ENCODE measurements around the gene AGMO.

Gene AGMO

DNA sequence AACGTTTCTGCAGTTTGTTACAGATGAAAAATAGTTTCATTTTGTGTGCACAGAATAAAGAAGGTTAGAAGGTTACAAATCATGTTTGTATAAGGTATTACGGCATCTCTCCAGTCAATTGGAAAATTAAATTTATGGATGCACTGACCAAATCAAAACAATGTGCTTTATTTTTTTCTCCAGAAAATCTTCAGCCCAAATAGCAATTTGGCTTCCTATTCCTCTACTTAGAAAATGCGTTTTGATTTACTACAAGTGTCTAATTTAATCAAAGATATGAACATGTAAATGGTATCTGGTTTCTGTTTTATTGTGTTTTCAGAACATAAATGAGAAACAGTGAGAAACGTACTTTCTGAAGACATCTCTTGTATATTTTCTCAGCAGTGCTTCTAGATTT is 63.4 kb downstream of the AGMO start:
- DNase-seq, result no peak

DNA sequence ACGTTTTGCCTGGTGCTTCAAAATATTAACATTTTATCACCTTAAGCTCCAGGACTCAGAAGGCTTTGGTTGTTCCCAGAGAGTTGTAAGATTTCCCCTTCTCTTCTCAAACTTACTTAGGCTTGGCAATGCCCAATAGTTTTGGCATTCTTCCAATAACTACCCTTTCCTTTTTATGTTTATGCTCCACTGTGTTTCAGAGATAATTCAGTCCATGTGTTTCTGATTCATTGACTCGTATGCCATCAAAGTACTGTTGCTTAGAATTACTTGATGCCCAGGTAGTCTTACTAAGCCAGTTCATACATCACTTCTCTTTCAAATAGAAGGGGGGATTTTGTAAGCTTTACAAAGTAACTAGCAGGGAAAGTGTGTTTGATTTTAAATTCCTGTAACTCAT is 66.6 kb downstream of the AGMO start:
- no peak for DNase-seq

DNA sequence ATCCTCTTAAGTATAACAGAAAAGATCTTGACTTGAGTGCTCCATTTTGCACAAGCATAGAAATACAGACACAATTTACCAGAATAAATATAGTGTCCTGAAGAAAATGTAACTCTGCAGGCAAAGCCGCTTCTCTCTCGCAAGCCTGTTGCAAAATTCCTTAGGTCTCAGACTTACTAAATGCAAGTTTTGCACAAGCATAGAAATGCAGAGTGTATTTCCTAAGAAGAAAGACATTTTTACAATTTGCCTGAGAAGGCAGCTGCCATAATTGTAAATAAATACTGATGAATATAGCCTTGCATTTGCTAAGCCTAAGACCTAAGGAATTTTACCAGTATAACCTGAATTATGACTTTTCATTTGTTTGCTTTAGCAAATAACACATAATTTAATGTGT is 67.1 kb downstream of the AGMO start:
- no peak for DNase-seq

DNA sequence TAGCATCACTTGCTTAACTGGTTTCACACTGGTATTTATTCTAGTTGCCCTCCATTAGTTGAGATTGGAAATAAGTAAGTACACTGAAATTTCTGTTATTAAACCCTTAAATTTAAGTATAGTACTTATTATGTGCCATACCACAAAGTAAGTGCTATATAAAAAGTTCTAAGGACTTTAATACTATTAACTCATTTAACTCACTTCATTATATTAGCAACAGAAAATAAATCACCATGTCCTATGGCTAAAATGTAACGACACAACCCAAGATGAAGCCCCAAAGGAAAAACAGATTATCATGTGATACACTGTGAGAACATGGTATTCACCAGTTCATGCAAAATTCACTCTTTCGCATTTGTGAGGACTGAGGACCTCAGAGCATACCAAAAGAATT is 70.5 kb downstream of the AGMO start:
- no peak for DNase-seq

DNA sequence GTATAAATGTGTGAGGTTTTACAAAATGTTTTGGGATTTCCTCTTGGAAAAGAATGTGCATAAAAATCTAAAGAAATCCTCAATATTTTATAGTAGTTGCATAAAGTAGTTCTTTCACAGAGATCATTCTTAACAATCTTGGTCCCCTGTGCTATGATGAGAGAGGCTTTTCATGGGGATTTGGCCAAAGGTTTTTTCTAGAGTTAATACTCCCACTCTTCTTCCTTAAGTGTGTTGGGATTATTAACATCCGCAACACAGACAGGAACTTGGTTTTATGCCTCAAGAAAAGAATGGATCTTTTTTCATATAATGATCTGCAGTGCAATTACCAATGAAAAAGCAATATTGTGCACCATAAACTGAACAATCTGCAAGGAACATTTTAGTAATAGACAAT is 71.5 kb downstream of the AGMO start:
- no peak for DNase-seq

DNA sequence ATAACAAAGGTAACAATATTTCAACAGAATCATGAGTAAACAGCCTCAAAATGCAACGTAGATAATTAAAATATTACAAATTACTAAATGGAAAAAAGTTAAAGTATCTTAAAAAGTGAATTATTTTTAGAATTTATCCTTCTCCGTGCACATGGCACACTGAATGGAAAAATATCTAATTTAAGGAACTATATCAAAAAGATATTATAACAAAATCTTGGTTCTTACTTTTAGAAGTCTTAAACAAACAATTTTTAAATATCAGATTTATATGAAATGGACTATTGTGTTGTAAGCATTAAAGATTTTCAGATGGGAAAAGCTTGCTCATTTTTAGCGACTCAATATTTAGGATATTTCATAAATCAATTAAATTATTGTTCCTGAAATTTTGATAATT is 72.0 kb downstream of the AGMO start:
- DNase-seq, result no peak

DNA sequence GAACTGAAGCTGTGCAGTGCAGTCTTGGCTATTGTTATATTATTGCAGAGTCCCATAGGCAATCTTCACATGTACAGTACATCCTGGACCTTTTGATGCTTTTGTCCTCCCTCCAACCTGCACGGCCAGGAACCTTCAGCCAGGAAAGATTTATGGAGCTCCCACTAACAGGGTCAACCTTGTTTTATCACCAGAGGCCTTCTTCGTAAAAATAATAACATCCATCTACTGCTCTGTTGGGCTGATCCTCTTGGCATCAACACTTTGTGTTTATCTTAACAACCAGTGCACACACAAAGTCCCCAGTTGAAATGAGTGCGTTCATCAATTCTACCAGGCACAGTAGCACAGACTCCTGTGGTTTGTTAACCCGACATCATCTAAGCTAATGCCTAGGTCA is 72.4 kb downstream of the AGMO start:
- DNase-seq, result no peak

DNA sequence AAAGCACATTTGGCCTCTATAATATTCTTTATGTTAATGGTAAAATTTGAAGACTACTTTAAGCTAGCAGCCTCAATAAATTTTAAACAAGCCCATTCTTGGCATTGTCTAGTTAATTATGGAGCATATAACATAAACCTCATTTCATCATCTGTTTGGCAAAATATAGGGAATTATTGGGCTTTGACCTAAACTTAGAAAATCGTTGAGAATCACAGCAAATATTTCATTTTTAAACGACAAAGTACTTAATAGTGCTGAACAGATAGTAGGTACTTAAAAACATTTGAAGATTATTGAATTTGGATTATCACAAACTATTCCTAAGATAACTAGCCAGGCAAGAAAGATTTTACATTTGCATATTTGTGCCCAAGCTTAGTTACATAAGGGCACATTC is 73.4 kb downstream of the AGMO start:
- DNase-seq, result no peak

DNA sequence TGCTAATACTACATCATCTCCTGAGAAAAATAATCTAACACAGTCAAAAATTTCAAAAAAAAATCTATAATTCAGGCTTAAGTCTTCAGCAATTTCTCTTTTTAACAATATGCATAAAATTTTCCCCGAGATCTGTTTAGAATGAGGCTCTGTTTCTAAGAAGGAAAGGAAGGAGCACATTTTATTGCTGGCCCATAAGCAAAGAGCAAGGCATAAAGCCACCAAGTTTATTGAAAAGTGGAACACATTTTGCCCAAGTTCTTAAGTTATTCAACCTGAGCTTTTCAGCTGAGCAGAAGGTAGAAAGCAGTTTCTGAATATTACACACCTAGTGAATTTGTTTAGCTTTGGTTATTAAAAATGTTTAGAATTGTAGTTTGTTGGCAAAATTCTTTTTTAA is 73.9 kb downstream of the AGMO start:
- no peak for DNase-seq

DNA sequence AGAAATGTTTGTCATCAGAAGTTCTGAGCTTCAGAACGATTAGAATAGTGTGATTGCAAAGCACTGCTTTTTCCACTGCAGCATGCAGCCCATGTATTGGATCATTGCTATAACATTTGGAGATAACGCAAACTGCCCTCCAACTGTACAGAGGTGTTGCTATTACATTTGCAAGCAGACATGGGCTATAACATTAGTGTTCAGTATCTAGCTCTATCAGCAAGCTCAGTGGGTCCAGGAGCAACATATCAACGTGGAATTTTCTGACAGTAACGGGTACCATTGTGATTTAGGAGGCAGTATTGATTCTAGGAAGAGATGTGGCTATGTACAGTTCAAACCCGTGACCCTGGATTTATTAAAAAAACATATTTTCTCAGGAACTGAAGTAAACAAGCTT is 75.8 kb downstream of the AGMO start:
- no peak for DNase-seq

DNA sequence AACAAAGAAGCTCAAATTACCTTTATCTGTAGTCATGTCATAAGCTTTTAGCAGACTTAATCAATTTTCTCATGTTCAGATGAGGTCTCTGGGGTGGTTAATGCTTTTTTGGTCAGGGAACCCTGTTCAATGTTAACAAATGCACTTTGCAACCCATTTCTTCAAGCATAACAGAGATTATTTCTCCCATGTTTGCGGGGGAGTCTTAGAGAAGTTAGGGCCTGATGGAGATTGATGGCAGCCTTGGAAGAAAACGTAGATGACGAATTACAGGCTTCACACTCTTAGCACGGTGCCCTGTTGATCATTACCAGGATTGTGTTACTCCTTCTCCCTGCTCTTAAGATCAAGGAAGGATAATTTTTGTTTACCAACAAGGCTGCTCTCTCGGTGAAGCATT is 76.4 kb downstream of the AGMO start:
- DNase-seq, result no peak

DNA sequence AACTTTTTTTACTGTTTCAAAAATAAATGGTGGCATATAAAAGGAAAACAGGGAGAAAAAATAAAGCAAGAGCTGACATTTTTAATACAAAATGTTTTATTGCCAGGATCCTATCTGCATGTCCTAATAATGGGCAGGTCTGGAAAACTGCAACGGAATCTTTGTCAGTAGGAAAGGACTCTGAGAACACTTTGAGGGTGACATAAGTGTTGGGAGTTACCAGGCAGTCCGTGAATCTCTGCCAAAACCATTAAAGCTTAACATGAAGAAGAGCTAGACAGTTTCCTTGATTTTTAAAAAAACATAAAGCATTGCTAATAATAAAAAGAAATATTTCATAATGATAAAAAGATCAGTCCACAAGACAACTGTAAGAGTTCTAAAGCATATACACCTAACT is 80.7 kb downstream of the AGMO start:
- no peak for DNase-seq

DNA sequence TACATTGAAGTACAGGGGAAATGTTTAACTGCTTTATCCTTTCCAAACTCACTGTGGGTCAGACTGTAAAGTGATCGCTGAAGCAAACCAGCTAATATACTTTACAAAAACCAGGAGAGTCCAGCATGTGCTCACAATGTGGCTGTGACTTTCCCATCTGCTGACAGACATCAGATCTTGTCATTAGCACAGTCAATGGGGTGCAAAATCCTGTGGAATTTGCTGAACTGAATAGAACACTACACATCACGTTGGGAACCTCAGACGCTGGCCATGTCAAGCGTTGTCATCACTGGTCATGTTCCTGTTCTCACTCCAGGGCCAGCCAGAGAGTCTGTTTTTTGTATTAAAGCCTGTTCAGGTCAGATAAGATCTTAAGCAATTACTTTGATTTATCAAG is 83.4 kb downstream of the AGMO start:
- no peak for DNase-seq

DNA sequence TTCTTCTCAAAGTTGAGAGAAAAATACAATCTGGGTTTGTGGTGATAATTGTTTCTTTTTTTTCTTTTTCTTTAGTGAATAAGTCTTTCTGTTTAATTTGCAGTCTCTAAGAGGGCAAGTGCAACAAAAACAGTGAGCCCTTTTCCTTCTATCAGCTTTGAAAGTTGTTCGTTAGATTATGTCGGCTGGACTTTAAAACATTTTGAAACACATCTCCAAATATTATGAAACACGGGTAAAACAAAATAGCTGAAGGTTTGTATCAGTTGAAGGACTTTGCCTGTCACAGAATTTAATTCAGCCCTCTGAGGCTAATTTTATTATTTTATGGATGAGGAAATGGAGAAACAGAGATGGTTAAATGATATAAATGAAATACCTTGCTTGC is 85.3 kb downstream of the AGMO start:
- no peak for DNase-seq

DNA sequence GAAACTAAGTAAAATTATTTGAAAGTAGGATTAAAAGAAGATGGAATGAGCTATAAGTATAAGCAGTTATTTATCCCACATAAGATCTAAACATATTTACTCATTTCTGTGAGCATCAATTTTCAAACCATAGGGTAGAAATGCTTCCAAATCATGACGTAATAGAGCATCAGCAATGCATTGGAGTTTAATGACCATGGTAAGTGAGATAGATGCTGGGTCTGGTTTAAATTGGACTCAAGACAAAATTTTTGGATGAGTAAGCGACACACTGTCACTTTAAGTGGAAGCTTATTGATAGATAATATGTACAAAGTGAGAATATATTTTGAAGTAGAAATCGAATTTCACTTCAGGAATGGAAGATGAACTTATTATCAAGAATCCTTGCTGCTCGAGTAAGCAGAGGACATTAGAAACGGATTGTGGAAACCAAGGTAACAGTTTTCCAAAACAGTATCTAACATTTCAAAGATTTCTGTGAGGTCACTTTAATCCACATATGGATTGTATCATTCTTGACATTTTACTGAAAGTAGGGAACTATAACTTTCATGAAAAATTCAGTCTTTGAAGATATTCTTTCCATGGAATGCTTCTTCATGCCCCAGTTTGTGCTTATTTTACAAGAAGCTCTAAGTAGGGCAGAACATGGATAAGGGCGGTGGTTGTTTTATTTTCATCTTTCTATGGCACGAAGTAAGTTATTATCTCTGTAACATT is 85.8 kb downstream of the AGMO start:
- no peak for DNase-seq

DNA sequence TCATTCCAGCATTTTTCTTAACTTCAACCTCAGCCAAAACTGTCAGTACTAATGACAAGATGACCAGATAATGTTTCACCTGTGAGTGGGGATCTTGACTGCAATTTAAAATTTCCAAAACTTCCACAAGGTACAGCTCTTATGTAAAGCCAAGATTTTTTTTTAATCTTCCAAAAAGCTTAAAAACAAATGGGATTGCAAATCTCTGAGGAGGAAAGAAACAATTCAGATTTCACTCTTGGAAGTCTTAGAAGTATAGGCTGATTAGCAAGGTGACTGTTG is 90.2 kb downstream of the AGMO start:
- DNase-seq, result no peak

DNA sequence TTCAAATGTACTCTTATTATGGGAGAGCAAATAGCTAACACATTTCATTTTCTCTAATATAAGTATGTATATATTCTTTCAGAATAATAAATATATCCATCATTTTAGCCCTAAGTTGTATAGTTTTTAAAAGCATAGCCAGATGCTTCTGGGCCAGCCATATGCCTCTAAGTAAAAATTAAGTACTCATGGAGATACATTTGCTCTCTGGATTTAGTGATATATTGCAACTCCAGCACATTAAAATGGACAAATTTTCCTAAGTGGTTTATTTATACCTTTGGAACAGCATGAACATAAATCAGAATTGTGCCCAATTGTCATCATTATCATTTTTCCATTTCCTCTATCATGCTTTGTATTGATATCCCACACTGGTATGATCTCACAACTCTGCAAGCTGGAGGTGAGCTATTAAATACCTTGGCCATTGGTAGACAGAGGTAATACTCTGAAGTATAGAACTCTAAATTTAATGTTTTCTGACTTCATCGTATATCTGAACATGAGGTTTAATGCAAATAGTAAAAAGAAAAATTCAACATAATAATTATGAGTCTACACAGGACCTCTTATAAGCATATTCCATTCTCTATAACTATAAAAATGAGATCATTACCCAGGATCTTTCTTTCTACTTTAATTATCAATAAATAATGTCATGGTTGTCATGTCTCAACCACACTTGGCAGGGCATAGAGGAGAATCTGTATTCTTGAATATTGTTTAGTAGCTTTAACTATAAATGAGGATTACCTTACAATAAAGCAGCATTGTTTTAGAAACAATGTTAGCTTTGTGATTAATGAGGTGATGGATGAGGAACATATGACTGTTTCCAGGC is 90.8 kb downstream of the AGMO start:
- no peak for DNase-seq

DNA sequence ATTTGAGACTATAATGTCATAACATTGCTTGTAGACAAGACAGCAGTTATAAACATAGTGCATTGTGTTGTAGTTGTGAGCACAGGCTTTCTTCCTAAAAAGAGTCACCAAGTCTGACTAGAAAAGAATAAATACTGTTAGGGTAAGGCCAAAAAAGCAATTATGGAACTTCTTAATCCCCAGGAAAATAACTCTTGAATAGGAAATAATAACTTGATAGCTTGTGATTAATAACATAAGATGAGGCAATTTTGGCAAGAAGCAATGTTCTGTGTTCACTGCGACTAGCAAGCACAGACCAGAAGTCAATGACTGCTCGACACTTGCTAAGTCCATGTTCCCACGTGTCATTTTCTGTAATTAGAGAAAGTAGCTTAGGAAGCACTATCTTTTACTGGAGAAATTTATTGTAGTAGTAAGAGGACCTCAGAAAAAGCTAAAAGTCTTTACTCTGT is 97.1 kb downstream of the AGMO start:
- DNase-seq, result no peak

DNA sequence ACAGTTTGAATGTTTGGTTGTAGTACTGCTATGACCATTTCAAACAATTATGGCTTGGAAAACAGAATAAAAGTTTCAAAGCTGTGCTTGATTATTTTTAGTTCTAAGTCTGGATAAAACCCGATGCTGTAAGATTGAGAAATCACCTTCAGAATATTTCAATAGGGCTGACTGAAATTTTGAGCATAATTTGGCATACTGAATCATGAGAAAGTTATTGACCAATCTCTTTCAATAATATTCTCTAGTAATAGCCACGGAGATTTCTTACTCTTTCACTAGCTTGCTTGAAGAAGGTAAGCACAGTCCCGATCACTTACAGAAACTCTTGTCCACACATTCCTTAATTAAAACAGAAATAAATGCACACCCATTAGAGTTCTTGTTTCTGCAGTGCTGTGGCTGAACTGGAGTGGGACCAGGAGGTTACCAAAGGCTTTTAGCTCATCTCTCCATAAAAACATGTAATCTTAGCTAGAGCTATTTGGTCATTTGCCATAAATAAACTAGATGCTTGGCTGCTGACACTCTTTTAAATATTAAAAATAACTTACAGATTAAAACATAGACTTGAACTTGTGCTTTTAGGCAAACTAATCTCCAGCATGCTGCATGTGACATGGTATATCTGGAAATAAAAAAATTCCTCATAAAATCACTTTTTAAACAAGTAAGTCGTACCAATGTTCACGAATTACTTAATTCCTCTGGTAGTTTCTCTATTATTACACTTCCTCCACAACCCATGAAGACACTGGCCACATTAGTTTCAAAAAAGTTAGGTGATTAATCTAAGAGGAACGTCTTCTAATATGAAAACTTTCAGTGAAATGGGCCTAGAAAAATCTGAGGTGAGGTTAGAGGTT is 97.8 kb downstream of the AGMO start:
- no peak for DNase-seq

DNA sequence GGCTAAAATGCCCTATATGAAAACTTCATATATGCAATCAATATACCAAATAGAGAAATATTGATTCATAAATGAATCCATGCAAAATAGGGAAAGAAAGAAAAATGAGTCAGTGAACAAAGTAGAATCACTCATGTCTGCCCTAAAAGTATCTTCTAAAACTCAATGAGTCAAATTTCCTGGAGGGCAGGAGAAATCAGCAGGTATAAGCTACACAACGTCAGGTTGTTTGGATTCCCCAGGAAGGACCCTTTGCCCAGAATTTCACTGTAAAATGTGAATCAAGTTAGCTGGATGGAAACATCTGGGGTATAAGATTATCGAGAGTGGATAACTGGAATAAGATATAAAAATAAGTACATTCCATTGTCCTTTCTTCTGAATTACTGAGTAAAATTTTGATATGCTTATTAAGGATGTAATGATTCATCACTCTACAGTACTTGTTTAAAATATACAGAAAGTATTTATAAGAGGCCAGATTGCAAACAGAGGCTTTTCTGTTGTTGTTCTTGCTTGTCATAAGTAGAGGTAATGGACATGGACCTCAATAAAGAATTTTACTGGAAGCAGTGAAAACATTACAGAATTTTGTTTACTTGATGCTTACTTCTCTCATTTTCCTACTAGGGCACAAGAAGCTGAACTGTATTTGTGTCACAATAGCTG is 99.0 kb downstream of the AGMO start:
- no peak for DNase-seq

DNA sequence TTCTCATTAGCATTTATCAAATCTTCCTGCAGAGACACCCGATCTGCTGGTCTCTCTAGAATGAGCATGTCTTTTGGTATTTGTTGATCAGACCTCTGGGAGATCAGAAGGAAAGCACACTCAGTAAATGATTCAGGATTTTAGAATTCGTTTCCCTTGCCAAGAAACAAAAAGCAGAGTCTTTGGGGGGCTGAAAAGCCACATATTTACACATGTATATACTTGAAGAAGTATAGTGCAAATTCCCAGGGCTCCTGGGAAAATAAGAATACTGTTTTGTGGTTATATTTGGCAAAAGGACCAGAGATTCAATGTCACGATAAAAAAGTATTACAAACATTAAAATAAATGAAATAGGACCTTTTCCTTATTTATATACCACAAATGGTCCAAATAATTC is 100.2 kb downstream of the AGMO start:
- no peak for DNase-seq

DNA sequence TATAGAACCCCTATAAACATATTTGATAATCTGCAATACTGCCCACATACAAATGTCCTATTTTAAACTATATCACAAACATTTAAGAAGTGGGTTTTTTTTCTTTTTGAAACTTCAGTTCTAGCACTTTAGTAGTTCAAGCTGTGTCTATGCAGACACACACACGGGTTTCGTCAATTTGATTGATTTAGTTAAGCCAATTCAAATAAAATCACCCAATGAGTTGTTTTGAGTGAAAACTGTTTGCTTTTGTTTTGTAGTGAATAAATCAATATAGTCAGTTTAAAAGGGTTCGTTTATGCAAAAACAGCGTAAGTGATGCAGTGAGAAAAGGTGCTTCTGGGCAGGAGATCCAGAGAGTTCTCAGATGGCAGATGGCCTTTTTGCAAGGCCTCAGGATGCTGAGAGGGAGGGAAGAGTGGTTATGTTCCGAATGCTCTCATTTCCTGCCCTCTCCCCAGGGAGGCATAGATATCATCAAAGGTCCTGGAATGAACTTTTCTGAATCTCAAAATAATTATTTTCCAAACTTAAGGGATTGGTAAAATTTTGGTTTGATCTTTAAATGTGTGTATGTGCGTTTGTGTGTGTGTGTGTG is 102.7 kb downstream of the AGMO start:
- no peak for DNase-seq
